ENCODE measurements around the gene DENR.
"Not testable (repeated sequence)": the region's sequence is repeated elsewhere in the genome, so short reads cannot be mapped to it uniquely, and the experiment has no call there.

The DENR gene, protein sequence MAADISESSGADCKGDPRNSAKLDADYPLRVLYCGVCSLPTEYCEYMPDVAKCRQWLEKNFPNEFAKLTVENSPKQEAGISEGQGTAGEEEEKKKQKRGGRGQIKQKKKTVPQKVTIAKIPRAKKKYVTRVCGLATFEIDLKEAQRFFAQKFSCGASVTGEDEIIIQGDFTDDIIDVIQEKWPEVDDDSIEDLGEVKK

GRCh38 chr12:122752464-122753318, at the start of gene DENR:
Gene DENR, plus strand, starts transcription at chr12:122752824. Its CDS starts 878 bp downstream, at chr12:122753702.
- CTCF ChIA-PET: interaction anchor here (0.5 to 1.9 kb wide), 12 partner anchors 9 to 478 kb away, joined by 3 to 12 read pairs (median 3); no protein-coding TSS in a partner anchor
- POLR2A ChIA-PET (ENCODE audit: low non-redundant PET): interaction anchor here (0.6 to 0.7 kb wide), 2 partner anchors 15 to 240 kb away, joined by 4 read pairs; no protein-coding TSS in a partner anchor
- DNase-seq (ENCODE audit: low spot score): peak; percentile 96
- peak; percentile 94 for TF ChIP-seq CTCF (conservative IDR thresholded peaks at IDR 0.05; ENCODE audit: low read depth)
- H3K27ac ChIP-seq: peak within 1 kb of the TSS; percentile 82

DNA sequence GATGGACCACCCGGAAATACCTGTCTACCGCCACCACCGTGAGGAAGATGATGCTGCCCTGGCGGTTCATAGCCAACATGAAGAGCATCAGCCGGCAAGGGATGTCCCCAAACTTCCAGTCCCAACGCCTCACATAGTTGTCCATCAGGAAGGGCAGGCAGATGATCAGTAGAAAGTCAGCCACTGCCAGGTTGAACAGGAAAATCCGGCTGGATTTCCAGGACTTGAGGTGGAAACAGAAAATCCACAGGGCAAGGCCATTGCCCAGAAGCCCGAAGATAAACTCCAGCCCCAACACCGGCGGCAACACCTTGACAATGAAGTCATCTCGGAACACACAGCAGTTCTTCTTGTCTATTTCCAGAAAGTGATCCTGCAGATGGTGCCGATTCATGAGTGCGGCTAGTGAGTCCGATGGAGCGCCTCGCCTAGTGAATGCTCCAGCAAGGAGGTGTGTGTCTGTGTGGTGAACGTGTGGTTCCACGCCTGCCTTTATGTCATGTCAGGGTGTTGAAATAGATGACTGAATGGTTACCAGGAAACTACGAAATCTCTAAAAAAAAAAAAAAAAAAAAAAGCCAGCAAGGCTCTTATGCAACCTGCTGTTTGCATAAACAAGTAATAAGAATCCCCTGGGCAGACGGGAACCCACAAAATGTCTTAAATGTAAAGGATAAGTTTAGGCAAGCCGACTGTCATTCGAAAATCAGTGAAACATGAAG, 49.6 kb upstream of the DENR start, which contains the start of gene HCAR2:
Gene HCAR2 (minus strand): TSS at position 468 of the 722 bp plus-strand sequence. CDS start 74 bp downstream, at position 394.
- peak within 1 kb of the TSS; percentile 74 for H3K27ac ChIP-seq
- CTCF ChIA-PET; POLR2A ChIA-PET (ENCODE audit: low non-redundant PET); DNase-seq (ENCODE audit: low spot score): not testable (repeated sequence)

- H3K27ac ChIP-seq; POLR2A ChIA-PET (ENCODE audit: low non-redundant PET); DNase-seq (ENCODE audit: low spot score); CTCF ChIA-PET: not testable (repeated sequence)
Measured at GRCh38 chr12:122703841-122704240, 48.8 kb upstream of the DENR start.

GRCh38 chr12:122709287-122709686, 43.3 kb upstream of the DENR start:
- POLR2A ChIA-PET (ENCODE audit: low non-redundant PET); DNase-seq (ENCODE audit: low spot score); H3K27ac ChIP-seq; CTCF ChIA-PET: not testable (repeated sequence)

- DNase-seq (ENCODE audit: low spot score); POLR2A ChIA-PET (ENCODE audit: low non-redundant PET); H3K27ac ChIP-seq; CTCF ChIA-PET: not testable (repeated sequence)
Measured at GRCh38 chr12:122710341-122710740, 42.3 kb upstream of the DENR start.

GRCh38 chr12:122711266-122711665, 41.4 kb upstream of the DENR start:
- CTCF ChIA-PET: interaction anchor here (0.6 kb wide), 1 partner anchor 9 kb away, joined by 5 read pairs; no protein-coding TSS in a partner anchor
- POLR2A ChIA-PET (ENCODE audit: low non-redundant PET); DNase-seq (ENCODE audit: low spot score); H3K27ac ChIP-seq: not testable (repeated sequence)

- DNase-seq (ENCODE audit: low spot score); POLR2A ChIA-PET (ENCODE audit: low non-redundant PET); CTCF ChIA-PET: not testable (repeated sequence)
- H3K27ac ChIP-seq: peak overlapping the region; percentile 80
Measured at GRCh38 chr12:122713491-122714188, 39.0 kb upstream of the DENR start.

- CTCF ChIA-PET: interaction anchor here (1.1 kb wide), 1 partner anchor 77 kb away, joined by 3 read pairs; no protein-coding TSS in a partner anchor
- H3K27ac ChIP-seq; DNase-seq (ENCODE audit: low spot score); POLR2A ChIA-PET (ENCODE audit: low non-redundant PET): not testable (repeated sequence)
Measured at GRCh38 chr12:122715211-122715610, 37.4 kb upstream of the DENR start.

- POLR2A ChIA-PET (ENCODE audit: low non-redundant PET); DNase-seq (ENCODE audit: low spot score); H3K27ac ChIP-seq; CTCF ChIA-PET: not testable (repeated sequence)
Measured at GRCh38 chr12:122716658-122717057, 36.0 kb upstream of the DENR start, which contains the start of gene HCAR3. Gene HCAR3, minus strand, starts transcription at chr12:122716811. Its CDS starts 74 bp downstream, at chr12:122716737.

GRCh38 chr12:122721057-122721545, 31.5 kb upstream of the DENR start:
- DNase-seq (ENCODE audit: low spot score): peak; percentile 79
- TF ChIP-seq CTCF (conservative IDR thresholded peaks at IDR 0.05; ENCODE audit: low read depth): no peak
- H3K27ac ChIP-seq: peak overlapping the region; percentile 98
- POLR2A ChIA-PET (ENCODE audit: low non-redundant PET): interaction anchor here (0.6 kb wide), 1 partner anchor 32 kb away, joined by 4 read pairs; no protein-coding TSS in a partner anchor
- CTCF ChIA-PET: no interaction called here

Data from RWPE1 (cell line).